ENCODE results near the gene STX1A.

Gene STX1A

GRCh38 chr7:73768641-73769480, 49.4 kb upstream of the STX1A start:
- H3K27ac ChIP-seq (ENCODE audit: extremely low read depth, low read depth, low read length), result no peak overlapping the region
- H3K4me1 ChIP-seq (ENCODE audit: control insufficient read depth, insufficient read depth, low read length), result no peaks in the 10 kb centered on the region
- H3K4me3 ChIP-seq (ENCODE audit: low read depth, low read length), result no peak overlapping the region
- no peaks in the 10 kb centered on the region for H3K36me3 ChIP-seq (ENCODE audit: control insufficient read depth in 2 of 2, insufficient read depth in 1 of 2, low read length in 2 of 2)
- TF ChIP-seq ZNF175 (tag by site-specific recombination; IDR thresholded peaks at IDR 0.05), result no peak
- TF ChIP-seq HIC1 (tag by site-specific recombination; IDR thresholded peaks at IDR 0.05), result no peak
- no peak for TF ChIP-seq KLF17 (tag by site-specific recombination; IDR thresholded peaks at IDR 0.05)
- TF ChIP-seq ZNF707 (tag by site-specific recombination; IDR thresholded peaks at IDR 0.05), result no peak
- no peak for TF ChIP-seq ZNF645 (tag by site-specific recombination; IDR thresholded peaks at IDR 0.05)
- TF ChIP-seq KLF16 (tag by site-specific recombination; IDR thresholded peaks at IDR 0.05), result no peak
- no peak for TF ChIP-seq ZNF341 (tag by site-specific recombination; IDR thresholded peaks at IDR 0.05; ENCODE audit: low read depth)
- no peak for TF ChIP-seq YY1 (tag by site-specific recombination; IDR thresholded peaks at IDR 0.05)
- TF ChIP-seq ZBTB11 (tag by site-specific recombination; conservative IDR thresholded peaks at IDR 0.05; ENCODE audit: low read depth), result no peak
- no peak for TF ChIP-seq ZBTB20 (tag by site-specific recombination; IDR thresholded peaks at IDR 0.05)
- CTCF ChIA-PET, result no interaction called here
- H3K9me3 ChIP-seq (ENCODE audit: control insufficient read depth, insufficient read depth, low read depth, low read length), result no peaks in the 10 kb centered on the region
- POLR2A ChIA-PET, result no interaction called here

DNA sequence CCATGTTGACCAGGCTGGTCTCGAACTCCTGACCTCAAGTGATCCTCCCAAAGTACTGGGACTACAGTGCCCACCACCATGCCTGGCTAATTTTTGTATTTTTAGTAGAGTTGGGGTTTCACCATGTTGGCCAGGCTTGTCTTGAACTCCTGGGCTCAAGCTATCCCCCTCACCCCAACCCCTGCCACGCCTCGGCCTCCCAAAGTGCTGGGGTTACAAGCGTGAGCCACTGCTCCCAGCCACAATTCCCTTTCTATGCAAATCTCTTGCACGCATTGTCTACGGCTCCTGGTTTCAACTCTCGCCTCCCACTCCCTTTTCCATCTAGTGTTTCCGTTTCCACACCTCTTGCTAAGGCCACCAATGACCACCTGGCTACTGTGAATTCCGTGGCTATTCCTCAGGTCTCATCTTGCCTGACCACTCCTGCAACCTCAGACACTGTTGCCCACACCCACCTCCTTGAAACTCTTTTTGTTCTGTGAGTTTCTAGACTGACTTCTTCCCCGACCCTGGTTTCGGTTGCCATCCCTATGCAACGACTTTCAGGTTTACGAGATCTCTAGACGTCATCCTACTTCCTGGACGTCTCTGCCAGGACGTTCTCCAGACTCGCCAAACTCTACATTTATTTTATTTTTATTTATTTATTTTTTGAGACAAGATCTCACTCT, 47.2 kb upstream of the STX1A start:
- no peaks in the 10 kb centered on the region for H3K4me1 ChIP-seq (ENCODE audit: control insufficient read depth, insufficient read depth, low read length)
- ChIA-PET POLR2A (no interaction called here), CTCF (interaction anchor here (0.8 kb wide), 1 partner anchor 31 kb away, joined by 3 read pairs; no protein-coding TSS in a partner anchor)
- H3K4me3 ChIP-seq (ENCODE audit: low read depth, low read length), result no peak overlapping the region
- no peaks in the 10 kb centered on the region for H3K9me3 ChIP-seq (ENCODE audit: control insufficient read depth, insufficient read depth, low read depth, low read length)
- no peaks in the 10 kb centered on the region for H3K36me3 ChIP-seq (ENCODE audit: control insufficient read depth in 2 of 2, insufficient read depth in 1 of 2, low read length in 2 of 2)
- no peak overlapping the region for H3K27ac ChIP-seq (ENCODE audit: extremely low read depth, low read depth, low read length)
- TF ChIP-seq, protein P1, sequence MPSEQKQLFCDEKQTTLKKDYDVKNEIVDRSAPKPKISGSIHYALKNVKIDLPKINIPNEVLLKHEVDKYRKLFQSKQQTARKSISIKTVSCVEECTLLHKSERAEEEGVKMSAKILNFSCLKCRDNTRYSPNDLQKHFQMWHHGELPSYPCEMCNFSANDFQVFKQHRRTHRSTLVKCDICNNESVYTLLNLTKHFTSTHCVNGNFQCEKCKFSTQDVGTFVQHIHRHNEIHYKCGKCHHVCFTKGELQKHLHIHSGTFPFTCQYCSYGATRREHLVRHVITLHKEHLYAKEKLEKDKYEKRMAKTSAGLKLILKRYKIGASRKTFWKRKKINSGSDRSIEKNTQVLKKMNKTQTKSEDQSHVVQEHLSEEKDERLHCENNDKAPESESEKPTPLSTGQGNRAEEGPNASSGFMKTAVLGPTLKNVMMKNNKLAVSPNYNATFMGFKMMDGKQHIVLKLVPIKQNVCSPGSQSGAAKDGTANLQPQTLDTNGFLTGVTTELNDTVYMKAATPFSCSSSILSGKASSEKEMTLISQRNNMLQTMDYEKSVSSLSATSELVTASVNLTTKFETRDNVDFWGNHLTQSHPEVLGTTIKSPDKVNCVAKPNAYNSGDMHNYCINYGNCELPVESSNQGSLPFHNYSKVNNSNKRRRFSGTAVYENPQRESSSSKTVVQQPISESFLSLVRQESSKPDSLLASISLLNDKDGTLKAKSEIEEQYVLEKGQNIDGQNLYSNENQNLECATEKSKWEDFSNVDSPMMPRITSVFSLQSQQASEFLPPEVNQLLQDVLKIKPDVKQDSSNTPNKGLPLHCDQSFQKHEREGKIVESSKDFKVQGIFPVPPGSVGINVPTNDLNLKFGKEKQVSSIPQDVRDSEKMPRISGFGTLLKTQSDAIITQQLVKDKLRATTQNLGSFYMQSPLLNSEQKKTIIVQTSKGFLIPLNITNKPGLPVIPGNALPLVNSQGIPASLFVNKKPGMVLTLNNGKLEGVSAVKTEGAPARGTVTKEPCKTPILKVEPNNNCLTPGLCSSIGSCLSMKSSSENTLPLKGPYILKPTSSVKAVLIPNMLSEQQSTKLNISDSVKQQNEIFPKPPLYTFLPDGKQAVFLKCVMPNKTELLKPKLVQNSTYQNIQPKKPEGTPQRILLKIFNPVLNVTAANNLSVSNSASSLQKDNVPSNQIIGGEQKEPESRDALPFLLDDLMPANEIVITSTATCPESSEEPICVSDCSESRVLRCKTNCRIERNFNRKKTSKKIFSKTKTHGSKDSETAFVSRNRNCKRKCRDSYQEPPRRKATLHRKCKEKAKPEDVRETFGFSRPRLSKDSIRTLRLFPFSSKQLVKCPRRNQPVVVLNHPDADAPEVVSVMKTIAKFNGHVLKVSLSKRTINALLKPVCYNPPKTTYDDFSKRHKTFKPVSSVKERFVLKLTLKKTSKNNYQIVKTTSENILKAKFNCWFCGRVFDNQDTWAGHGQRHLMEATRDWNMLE (tag by site-specific recombination; conservative IDR thresholded peaks at IDR 0.05; ENCODE audit: low read depth), result no peak
- TF ChIP-seq SP3 (tag by site-specific recombination; IDR thresholded peaks at IDR 0.05), result no peak
- TF ChIP-seq, protein P2, sequence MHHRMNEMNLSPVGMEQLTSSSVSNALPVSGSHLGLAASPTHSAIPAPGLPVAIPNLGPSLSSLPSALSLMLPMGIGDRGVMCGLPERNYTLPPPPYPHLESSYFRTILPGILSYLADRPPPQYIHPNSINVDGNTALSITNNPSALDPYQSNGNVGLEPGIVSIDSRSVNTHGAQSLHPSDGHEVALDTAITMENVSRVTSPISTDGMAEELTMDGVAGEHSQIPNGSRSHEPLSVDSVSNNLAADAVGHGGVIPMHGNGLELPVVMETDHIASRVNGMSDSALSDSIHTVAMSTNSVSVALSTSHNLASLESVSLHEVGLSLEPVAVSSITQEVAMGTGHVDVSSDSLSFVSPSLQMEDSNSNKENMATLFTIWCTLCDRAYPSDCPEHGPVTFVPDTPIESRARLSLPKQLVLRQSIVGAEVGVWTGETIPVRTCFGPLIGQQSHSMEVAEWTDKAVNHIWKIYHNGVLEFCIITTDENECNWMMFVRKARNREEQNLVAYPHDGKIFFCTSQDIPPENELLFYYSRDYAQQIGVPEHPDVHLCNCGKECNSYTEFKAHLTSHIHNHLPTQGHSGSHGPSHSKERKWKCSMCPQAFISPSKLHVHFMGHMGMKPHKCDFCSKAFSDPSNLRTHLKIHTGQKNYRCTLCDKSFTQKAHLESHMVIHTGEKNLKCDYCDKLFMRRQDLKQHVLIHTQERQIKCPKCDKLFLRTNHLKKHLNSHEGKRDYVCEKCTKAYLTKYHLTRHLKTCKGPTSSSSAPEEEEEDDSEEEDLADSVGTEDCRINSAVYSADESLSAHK (tag by site-specific recombination; IDR thresholded peaks at IDR 0.05), result peak; percentile 86

Data from HEK293 (cell line).